Stomach (tissue), 4 donors: ENCODE measurements around the gene KCNJ15.

Source experiments
- POLR2A ChIP-seq, 4 donors: fragments of 450-650 bp; IDR thresholded peaks; one replicate each; pipeline ENCODE4 v1.6.1; 2016; ENCODE audit warnings: antibody characterized with exemption in 4 of 4, control low read depth in 2 of 4, mild to moderate bottlenecking in 1 of 4, moderate library complexity in 1 of 4
- TF ChIP-seq, protein P1 (sequence below), 7 experiments: fragments of 450-650 bp in 4 of 7; fragments of 200-600 bp in 3 of 7; sonication (generic) in 3 of 7; IDR thresholded peaks; one replicate each; pipeline ENCODE4 v1.5.1; 2016 to 2019; ENCODE audit warnings: antibody characterized with exemption in 7 of 7, control low read depth in 2 of 7, mild to moderate bottlenecking in 1 of 7

- TF ChIP-seq, protein P1, sequence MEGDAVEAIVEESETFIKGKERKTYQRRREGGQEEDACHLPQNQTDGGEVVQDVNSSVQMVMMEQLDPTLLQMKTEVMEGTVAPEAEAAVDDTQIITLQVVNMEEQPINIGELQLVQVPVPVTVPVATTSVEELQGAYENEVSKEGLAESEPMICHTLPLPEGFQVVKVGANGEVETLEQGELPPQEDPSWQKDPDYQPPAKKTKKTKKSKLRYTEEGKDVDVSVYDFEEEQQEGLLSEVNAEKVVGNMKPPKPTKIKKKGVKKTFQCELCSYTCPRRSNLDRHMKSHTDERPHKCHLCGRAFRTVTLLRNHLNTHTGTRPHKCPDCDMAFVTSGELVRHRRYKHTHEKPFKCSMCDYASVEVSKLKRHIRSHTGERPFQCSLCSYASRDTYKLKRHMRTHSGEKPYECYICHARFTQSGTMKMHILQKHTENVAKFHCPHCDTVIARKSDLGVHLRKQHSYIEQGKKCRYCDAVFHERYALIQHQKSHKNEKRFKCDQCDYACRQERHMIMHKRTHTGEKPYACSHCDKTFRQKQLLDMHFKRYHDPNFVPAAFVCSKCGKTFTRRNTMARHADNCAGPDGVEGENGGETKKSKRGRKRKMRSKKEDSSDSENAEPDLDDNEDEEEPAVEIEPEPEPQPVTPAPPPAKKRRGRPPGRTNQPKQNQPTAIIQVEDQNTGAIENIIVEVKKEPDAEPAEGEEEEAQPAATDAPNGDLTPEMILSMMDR (IDR thresholded peaks at IDR 0.05), result no peak
- no peak for TF ChIP-seq POLR2A (IDR thresholded peaks at IDR 0.05)
These were observed 83.3 kb downstream of the KCNJ15 start for GRCh38 chr21:38340131-38340530.
